ENCODE measurements around the gene TTC24.
"Not testable (repeated sequence)": the region's sequence is repeated elsewhere in the genome, so short reads cannot be mapped to it uniquely, and the experiment has no call there.

TTC24 gene

GRCh38 chr1:156579472-156579871, at the start of gene TTC24:
Gene TTC24 (plus strand): TSS chr1:156579723. CDS start chr1:156581365, 1,642 bp downstream.
- no peak for FAIRE-seq
- DNase-seq (ENCODE audit: insufficient read length, low spot score): no peak

- no peak for DNase-seq (ENCODE audit: insufficient read length, low spot score)
- no peak for FAIRE-seq
Measured at GRCh38 chr1:156530006-156530405, 49.5 kb upstream of the TTC24 start.

- DNase-seq (ENCODE audit: insufficient read length, low spot score) (no peak), FAIRE-seq (no peak)
Measured at GRCh38 chr1:156532374-156532773, 47.1 kb upstream of the TTC24 start.

- FAIRE-seq: no peak
- no peak for DNase-seq (ENCODE audit: insufficient read length, low spot score)
Measured at GRCh38 chr1:156533568-156534220, 45.8 kb upstream of the TTC24 start.

GRCh38 chr1:156534424-156535060, 45.0 kb upstream of the TTC24 start:
- DNase-seq (ENCODE audit: insufficient read length, low spot score) (no peak), FAIRE-seq (no peak)

GRCh38 chr1:156537027-156537426, 42.5 kb upstream of the TTC24 start:
- DNase-seq (ENCODE audit: insufficient read length, low spot score): no peak
- FAIRE-seq: no peak

GRCh38 chr1:156538711-156539440, 40.6 kb upstream of the TTC24 start:
- FAIRE-seq: no peak
- DNase-seq (ENCODE audit: insufficient read length, low spot score): no peak

GRCh38 chr1:156539818-156540355, 39.6 kb upstream of the TTC24 start:
- FAIRE-seq (no peak), DNase-seq (ENCODE audit: insufficient read length, low spot score) (no peak)

GRCh38 chr1:156540955-156541354, 38.6 kb upstream of the TTC24 start:
- no peak for DNase-seq (ENCODE audit: insufficient read length, low spot score)
- no peak for FAIRE-seq

GRCh38 chr1:156543066-156543465, 36.5 kb upstream of the TTC24 start:
- FAIRE-seq (no peak), DNase-seq (ENCODE audit: insufficient read length, low spot score) (no peak)

GRCh38 chr1:156544592-156545102, 34.9 kb upstream of the TTC24 start:
- FAIRE-seq (no peak), DNase-seq (ENCODE audit: insufficient read length, low spot score) (no peak)

- FAIRE-seq: no peak
Measured at GRCh38 chr1:156546267-156546666, 33.3 kb upstream of the TTC24 start.

GRCh38 chr1:156547434-156547833, 32.1 kb upstream of the TTC24 start:
- DNase-seq (ENCODE audit: insufficient read length, low spot score) (no peak), FAIRE-seq (no peak)

More at GRCh38 chr1:156546267-156546666, 33.3 kb upstream of the TTC24 start:
- no peak for DNase-seq (ENCODE audit: insufficient read length, low spot score)

- FAIRE-seq (no peak), DNase-seq (ENCODE audit: insufficient read length, low spot score) (no peak)
Measured at GRCh38 chr1:156547982-156548381, 31.5 kb upstream of the TTC24 start.

GRCh38 chr1:156549390-156549789, 30.1 kb upstream of the TTC24 start:
- no peak for FAIRE-seq
- DNase-seq (ENCODE audit: insufficient read length, low spot score): no peak

GRCh38 chr1:156549831-156550230, 29.7 kb upstream of the TTC24 start:
- DNase-seq (ENCODE audit: insufficient read length, low spot score) (no peak), FAIRE-seq (no peak)

- FAIRE-seq: no peak
- no peak for DNase-seq (ENCODE audit: insufficient read length, low spot score)
Measured at GRCh38 chr1:156550346-156550745, 29.2 kb upstream of the TTC24 start.

GRCh38 chr1:156551066-156551643, 28.4 kb upstream of the TTC24 start:
- DNase-seq (ENCODE audit: insufficient read length, low spot score) (no peak), FAIRE-seq (no peak)

- FAIRE-seq (no peak), DNase-seq (ENCODE audit: insufficient read length, low spot score) (no peak)
Measured at GRCh38 chr1:156551869-156552268, 27.7 kb upstream of the TTC24 start.

GRCh38 chr1:156552518-156552917, 27.0 kb upstream of the TTC24 start:
- DNase-seq (ENCODE audit: insufficient read length, low spot score) (no peak), FAIRE-seq (no peak)

GRCh38 chr1:156552937-156553336, 26.6 kb upstream of the TTC24 start:
- not testable (repeated sequence) for FAIRE-seq; DNase-seq (ENCODE audit: insufficient read length, low spot score)

Data from GM19239 (cell line).